ENCODE results near the gene AP5B1. TPM values are rescaled to one million over a fixed set of nuclear protein-coding genes. Genes with fewer than 3 reads are reported as not detected.

Gene AP5B1
- total and polyA plus RNA-seq, 2 donors from 2014 or later: 6.3 to 18.3 TPM

DNA sequence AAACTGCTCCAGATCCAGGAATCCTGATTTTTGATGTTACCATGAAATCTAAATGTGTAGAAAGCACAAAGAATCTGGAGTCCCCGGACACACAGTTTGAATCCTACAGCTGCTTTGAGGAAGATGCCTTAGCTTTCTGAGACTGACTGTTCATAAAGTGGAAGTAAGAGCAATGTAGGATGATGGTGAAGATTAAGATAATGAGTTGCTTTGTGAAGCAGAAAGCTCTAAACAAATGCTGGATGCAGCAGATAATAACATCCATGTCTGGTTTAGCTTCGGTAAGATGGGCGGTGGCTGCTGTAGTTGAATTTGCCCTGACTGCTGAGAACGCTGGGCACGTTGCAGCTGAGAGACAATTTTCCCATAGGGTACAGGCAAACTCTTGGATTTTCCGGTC lies 26.2 kb upstream of the AP5B1 start:
- H3K36me3 ChIP-seq (ENCODE audit: control insufficient read depth in 2 of 3, insufficient read depth in 3 of 3, low read length in 3 of 3): no peaks in the 10 kb centered on the region
- no peak overlapping the region for H3K4me3 ChIP-seq (ENCODE audit: low read length in 3 of 3)

DNA sequence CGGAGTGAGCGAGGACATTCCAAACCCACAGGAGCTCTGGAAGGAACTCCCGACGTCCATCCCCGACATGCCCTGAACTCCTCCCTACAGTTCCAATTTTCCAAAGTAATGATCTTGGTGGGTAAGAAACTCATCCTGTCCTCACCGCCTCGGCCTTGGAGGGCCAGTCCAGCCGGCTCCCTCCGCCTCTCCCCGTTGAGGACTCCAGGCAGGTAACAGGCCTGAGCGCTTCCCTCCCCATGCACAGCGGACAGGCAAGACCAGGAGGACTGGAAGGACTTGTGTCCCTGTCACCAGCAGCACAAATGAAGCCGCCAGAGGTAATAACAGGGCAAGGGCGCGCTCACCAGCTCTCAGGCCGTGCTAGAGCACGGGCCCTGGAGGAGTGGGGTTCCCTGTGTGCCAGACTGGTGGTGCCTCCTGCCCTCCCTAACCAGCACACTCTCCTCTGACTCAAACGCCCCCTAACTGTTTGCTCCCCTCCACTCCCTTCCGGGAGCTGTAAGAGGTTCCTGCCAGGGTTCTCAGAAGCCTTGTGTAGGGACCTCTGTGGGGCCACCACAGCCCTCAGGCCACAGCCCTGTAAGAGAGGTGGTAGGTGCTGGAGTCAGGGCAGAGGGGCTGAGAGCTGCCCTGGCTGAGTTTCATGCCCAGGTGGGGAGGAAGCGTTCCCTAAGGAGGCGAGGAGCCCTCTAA lies 23.2 kb upstream of the AP5B1 start:
- FAIRE-seq (no peak), DNase-seq (no peak)
- Histone ChIP-seq H3K27ac (ENCODE audit: low read depth in 2 of 2, low read length in 2 of 2) (no peak overlapping the region), H3K4me3 (ENCODE audit: low read length in 3 of 3) (no peak overlapping the region), H3K9me3 (ENCODE audit: control insufficient read depth in 2 of 3, insufficient read depth in 1 of 3, low read length in 3 of 3) (no peaks in the 10 kb centered on the region), H3K36me3 (ENCODE audit: control insufficient read depth in 2 of 3, insufficient read depth in 3 of 3, low read length in 3 of 3) (no peaks in the 10 kb centered on the region), H3K9ac (ENCODE audit: low read length in 3 of 3) (no peak overlapping the region), H3K27me3 (ENCODE audit: control insufficient read depth, insufficient read depth, low read length) (no peaks in the 10 kb centered on the region), H3K4me1 (ENCODE audit: control insufficient read depth in 2 of 3, insufficient read depth in 2 of 3, low read depth in 1 of 3, low read length in 3 of 3) (no peaks in the 10 kb centered on the region)
- TF ChIP-seq, protein P1, sequence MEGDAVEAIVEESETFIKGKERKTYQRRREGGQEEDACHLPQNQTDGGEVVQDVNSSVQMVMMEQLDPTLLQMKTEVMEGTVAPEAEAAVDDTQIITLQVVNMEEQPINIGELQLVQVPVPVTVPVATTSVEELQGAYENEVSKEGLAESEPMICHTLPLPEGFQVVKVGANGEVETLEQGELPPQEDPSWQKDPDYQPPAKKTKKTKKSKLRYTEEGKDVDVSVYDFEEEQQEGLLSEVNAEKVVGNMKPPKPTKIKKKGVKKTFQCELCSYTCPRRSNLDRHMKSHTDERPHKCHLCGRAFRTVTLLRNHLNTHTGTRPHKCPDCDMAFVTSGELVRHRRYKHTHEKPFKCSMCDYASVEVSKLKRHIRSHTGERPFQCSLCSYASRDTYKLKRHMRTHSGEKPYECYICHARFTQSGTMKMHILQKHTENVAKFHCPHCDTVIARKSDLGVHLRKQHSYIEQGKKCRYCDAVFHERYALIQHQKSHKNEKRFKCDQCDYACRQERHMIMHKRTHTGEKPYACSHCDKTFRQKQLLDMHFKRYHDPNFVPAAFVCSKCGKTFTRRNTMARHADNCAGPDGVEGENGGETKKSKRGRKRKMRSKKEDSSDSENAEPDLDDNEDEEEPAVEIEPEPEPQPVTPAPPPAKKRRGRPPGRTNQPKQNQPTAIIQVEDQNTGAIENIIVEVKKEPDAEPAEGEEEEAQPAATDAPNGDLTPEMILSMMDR (IDR thresholded peaks at IDR 0.05; ENCODE audit: borderline replicate concordance, extremely low read depth, insufficient read depth): no peak
- intact Hi-C loops (cut with DNase I): no loop called here

More for the DNA sequence above, 26.2 kb upstream of the AP5B1 start:
- Histone ChIP-seq H3K27me3 (ENCODE audit: control insufficient read depth, insufficient read depth, low read length) (no peaks in the 10 kb centered on the region), H3K9me3 (ENCODE audit: control insufficient read depth in 2 of 3, insufficient read depth in 1 of 3, low read length in 3 of 3) (no peaks in the 10 kb centered on the region), H3K27ac (ENCODE audit: low read depth in 2 of 2, low read length in 2 of 2) (no peak overlapping the region), H3K9ac (ENCODE audit: low read length in 3 of 3) (no peak overlapping the region), H3K4me1 (ENCODE audit: control insufficient read depth in 2 of 3, insufficient read depth in 2 of 3, low read depth in 1 of 3, low read length in 3 of 3) (no peaks in the 10 kb centered on the region)
- FAIRE-seq (no peak), DNase-seq (no peak)
- TF ChIP-seq, protein P1 (IDR thresholded peaks at IDR 0.05; ENCODE audit: borderline replicate concordance, extremely low read depth, insufficient read depth): no peak
- intact Hi-C loops (cut with DNase I): no loop called here

DNA sequence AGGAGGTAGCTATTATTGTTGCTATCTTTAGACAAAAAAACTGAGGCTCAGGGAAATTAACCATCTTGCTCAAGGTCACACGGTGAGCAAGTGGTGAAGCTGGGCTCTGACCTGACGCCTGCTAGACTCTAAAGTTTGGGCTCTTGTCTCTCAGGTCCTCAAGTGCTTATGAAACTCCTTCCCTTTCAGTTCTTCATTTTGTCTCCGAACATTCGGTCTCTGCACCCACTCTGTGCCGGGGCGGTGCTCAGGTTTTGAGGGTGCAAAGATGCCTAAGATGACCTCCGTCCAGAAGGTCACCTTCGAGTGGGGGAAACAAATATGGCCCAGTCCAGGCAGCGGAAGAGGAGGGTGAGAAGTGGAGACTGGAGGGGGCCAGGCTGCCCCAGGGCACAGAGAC lies 22.1 kb upstream of the AP5B1 start:
- no peaks in the 10 kb centered on the region for H3K9me3 ChIP-seq (ENCODE audit: control insufficient read depth in 2 of 3, insufficient read depth in 1 of 3, low read length in 3 of 3)
- no peak overlapping the region for H3K9ac ChIP-seq (ENCODE audit: low read length in 3 of 3)
- H3K27me3 ChIP-seq (ENCODE audit: control insufficient read depth, insufficient read depth, low read length): no peaks in the 10 kb centered on the region
- FAIRE-seq: no peak
- no peaks in the 10 kb centered on the region for H3K4me1 ChIP-seq (ENCODE audit: control insufficient read depth in 2 of 3, insufficient read depth in 2 of 3, low read depth in 1 of 3, low read length in 3 of 3)
- TF ChIP-seq, protein P1 (IDR thresholded peaks at IDR 0.05; ENCODE audit: borderline replicate concordance, extremely low read depth, insufficient read depth): no peak
- H3K4me3 ChIP-seq (ENCODE audit: low read length in 3 of 3): no peak overlapping the region
- H3K36me3 ChIP-seq (ENCODE audit: control insufficient read depth in 2 of 3, insufficient read depth in 3 of 3, low read length in 3 of 3): no peaks in the 10 kb centered on the region
- DNase-seq: no peak
- intact Hi-C loops (cut with DNase I): no loop called here
- no peak overlapping the region for H3K27ac ChIP-seq (ENCODE audit: low read depth in 2 of 2, low read length in 2 of 2)
